A673 (cell line): ENCODE data around the gene PJA2. TPM values are rescaled to one million over a fixed set of nuclear protein-coding genes. Genes with fewer than 3 reads are reported as not detected.

Experiments used
- BruUV-seq: library from RNA; stranded (reverse); fragments of 400-500 nt; replicated peaks from 2 replicates; lab custom pipeline; 2021; lab: Mats Ljungman, UMichigan
- CTCF ChIA-PET: fragments of 300-600 bp; sonication (Branson Sonifier 250); formaldehyde crosslinking; loops from one replicate; lab custom pipeline; 2022; ENCODE audit warnings: antibody characterized with exemption; lab: Charles Lee
- POLR2A ChIA-PET: fragments of 300-600 bp; sonication (Branson Sonifier 250); formaldehyde crosslinking; loops from one replicate; lab custom pipeline; 2022; ENCODE audit warnings: antibody characterized with exemption; ENCODE audit not compliant: low non-redundant PET; lab: Charles Lee
- DNase-seq: peaks from one replicate; pipeline ENCODE4 v3.0.0-alpha.2; 2015; ENCODE audit warnings: low spot score
- H3K27ac ChIP-seq: fragments of 200-600 bp; sonication (generic); 2 replicates; pipeline ENCODE4 v1.5.1; 2016; ENCODE audit warnings: mixed run types, low read depth, mild to moderate bottlenecking, mixed read lengths, antibody characterized with exemption, low read length; ENCODE audit not compliant: poor library complexity, severe bottlenecking
- H3K27me3 ChIP-seq: fragments of 200-600 bp; sonication (generic); replicated peaks from 2 replicates; pipeline ENCODE4 v1.6.1; 2017; ENCODE audit warnings: mixed run types, low read depth, mild to moderate bottlenecking, mixed read lengths, antibody characterized with exemption, low read length; ENCODE audit not compliant: insufficient read depth, poor library complexity
- H3K36me3 ChIP-seq: fragments of 200-600 bp; sonication (generic); 2 replicates; pipeline ENCODE4 v1.6.1; 2016; ENCODE audit warnings: mixed run types, mild to moderate bottlenecking, mixed read lengths, antibody characterized with exemption, low read length; ENCODE audit not compliant: insufficient read depth, poor library complexity, severe bottlenecking
- H3K4me1 ChIP-seq: fragments of 200-600 bp; sonication (generic); 2 replicates; pipeline ENCODE4 v1.6.1; 2017; ENCODE audit warnings: mixed run types, mild to moderate bottlenecking, mixed read lengths, antibody characterized with exemption, low read length; ENCODE audit not compliant: insufficient read depth, poor library complexity, severe bottlenecking
- H3K4me3 ChIP-seq: fragments of 200-600 bp; sonication (generic); 2 replicates; pipeline ENCODE4 v1.5.1; 2016; ENCODE audit warnings: low read depth, mixed run types, mild to moderate bottlenecking, mixed read lengths, low read length; ENCODE audit not compliant: poor library complexity, severe bottlenecking
- H3K9me3 ChIP-seq: fragments of 200-600 bp; sonication (generic); 2 replicates; pipeline ENCODE4 v1.6.1; 2016; ENCODE audit warnings: mixed run types, low read depth, mild to moderate bottlenecking, mixed read lengths, antibody characterized with exemption, low read length; ENCODE audit not compliant: poor library complexity, severe bottlenecking
- EZH2 ChIP-seq: fragments of 200-600 bp; sonication (generic); IDR thresholded peaks from 2 replicates; pipeline ENCODE4 v1.6.1; 2017; ENCODE audit warnings: borderline replicate concordance, low read depth, mild to moderate bottlenecking, mixed read lengths, antibody characterized with exemption, low read length; ENCODE audit not compliant: poor library complexity, severe bottlenecking
- intact Hi-C: fragments of 100-400 bp; cut with micrococcal nuclease; formaldehyde crosslinking; loops from one replicate; pipeline ENCODE4 v1.10.0; 2022; ENCODE audit not compliant: unreplicated experiment
- total RNA-seq: library from RNA; stranded (reverse); gene quantifications from 2 replicates; pipeline ENCODE4 v1.2.3, GENCODE V29; 2021
- TF ChIP-seq, protein P1 (sequence below): fragments of 300-800, 200-600 bp; sonication (generic); conservative IDR thresholded peaks from 2 replicates; pipeline ENCODE4 v1.5.1; 2017; ENCODE audit warnings: low read depth, mild to moderate bottlenecking, antibody characterized with exemption, low read length, moderate library complexity, mixed read lengths

PJA2 gene
- total RNA-seq, 1 experiment from 2014 or later = 47.3 TPM

DNA sequence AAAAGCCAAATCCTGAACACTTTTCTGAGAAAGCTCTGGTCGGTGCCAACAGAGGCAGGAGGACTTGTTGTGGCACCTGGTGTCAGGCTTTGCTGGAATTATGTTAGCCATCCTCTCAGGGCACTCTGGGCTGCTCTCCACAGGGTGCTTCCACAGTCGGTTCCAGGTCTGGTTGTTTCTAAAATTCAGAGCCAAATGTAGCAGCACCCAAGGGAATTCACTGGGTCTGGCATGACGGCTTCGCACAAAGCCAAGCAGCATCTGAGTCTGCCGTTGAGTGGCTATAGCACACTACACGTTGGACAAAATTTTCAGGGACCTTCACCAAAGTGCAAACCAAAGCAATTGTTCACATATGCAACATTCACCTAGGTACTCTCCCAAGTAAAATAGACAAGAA, 110.2 kb downstream of the PJA2 start:
- H3K4me3 ChIP-seq = no peak overlapping the region
- no peak for TF ChIP-seq EZH2
- TF ChIP-seq, protein P1, sequence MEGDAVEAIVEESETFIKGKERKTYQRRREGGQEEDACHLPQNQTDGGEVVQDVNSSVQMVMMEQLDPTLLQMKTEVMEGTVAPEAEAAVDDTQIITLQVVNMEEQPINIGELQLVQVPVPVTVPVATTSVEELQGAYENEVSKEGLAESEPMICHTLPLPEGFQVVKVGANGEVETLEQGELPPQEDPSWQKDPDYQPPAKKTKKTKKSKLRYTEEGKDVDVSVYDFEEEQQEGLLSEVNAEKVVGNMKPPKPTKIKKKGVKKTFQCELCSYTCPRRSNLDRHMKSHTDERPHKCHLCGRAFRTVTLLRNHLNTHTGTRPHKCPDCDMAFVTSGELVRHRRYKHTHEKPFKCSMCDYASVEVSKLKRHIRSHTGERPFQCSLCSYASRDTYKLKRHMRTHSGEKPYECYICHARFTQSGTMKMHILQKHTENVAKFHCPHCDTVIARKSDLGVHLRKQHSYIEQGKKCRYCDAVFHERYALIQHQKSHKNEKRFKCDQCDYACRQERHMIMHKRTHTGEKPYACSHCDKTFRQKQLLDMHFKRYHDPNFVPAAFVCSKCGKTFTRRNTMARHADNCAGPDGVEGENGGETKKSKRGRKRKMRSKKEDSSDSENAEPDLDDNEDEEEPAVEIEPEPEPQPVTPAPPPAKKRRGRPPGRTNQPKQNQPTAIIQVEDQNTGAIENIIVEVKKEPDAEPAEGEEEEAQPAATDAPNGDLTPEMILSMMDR = no peak
- POLR2A ChIA-PET = interaction anchor here (0.6 kb wide), 1 partner anchor 210 kb away, joined by 4 read pairs; no protein-coding TSS in a partner anchor
- H3K4me1 ChIP-seq = peaks cover 11% of the 10 kb centered on the region
- BruUV-seq = no TSS peak
- H3K9me3 ChIP-seq = no peaks in the 10 kb centered on the region
- DNase-seq = peak; percentile 18
- no peaks in the 10 kb centered on the region for H3K27me3 ChIP-seq
- intact Hi-C loops = no loop called here
- no peak overlapping the region for H3K27ac ChIP-seq
- CTCF ChIA-PET = no interaction called here
- H3K36me3 ChIP-seq = no peaks in the 10 kb centered on the region

DNA sequence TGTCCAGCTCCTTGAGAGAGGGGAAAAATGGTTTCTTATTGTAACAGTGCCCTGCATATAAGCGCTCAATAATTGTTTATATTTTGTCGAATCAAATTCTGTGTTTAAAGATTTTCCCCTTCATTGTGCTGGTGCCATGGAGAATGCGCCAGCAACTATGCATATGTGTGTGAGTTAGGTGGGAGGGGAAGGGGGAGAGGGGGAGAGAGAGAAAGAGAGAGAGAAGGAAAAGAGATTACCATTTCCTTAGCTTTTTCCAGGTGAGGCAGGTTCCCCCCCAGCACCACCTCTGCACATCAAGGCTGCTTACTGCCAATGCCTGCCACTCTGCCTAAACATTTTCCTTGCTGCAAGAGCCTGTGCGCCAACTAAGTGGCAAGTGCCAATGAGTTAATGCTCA, 111.0 kb downstream of the PJA2 start:
- TF ChIP-seq, protein P1 = no peak
- TF ChIP-seq EZH2 = no peak
- Histone ChIP-seq H3K27ac (no peak overlapping the region), H3K36me3 (no peaks in the 10 kb centered on the region), H3K9me3 (no peaks in the 10 kb centered on the region), H3K4me3 (no peak overlapping the region), H3K4me1 (peaks cover 11% of the 10 kb centered on the region), H3K27me3 (no peaks in the 10 kb centered on the region)
- no peak for DNase-seq
- BruUV-seq = no TSS peak
- ChIA-PET POLR2A (interaction anchor here (0.6 kb wide), 1 partner anchor 209 kb away, joined by 4 read pairs; no protein-coding TSS in a partner anchor), CTCF (no interaction called here)
- intact Hi-C loops = no loop called here

DNA sequence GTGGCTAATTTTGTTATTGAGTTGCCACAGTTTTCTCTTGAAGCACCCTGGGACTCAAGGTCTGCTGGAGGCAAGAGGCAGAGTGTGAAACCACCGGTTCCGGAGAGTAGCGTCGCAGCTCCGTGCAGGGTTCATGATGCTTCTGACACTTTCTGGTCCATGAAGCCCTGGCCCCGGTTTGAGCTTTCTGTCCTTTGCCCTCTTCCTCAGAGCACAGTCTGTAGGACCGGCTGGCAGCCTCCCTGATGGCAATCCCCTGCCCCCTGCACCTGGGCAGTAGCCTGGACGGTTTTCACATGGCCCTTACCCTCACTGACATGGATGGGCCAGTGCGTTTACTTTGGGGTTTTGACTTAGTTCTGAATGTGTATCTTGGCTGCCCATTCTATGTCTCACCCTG, 111.9 kb downstream of the PJA2 start:
- H3K27me3 ChIP-seq = no peaks in the 10 kb centered on the region
- no peaks in the 10 kb centered on the region for H3K36me3 ChIP-seq
- no peak for DNase-seq
- ChIA-PET POLR2A (no interaction called here), CTCF (no interaction called here)
- BruUV-seq = no TSS peak
- H3K4me1 ChIP-seq = peaks cover 11% of the 10 kb centered on the region
- H3K4me3 ChIP-seq = no peak overlapping the region
- no peak for TF ChIP-seq EZH2
- TF ChIP-seq, protein P1 = no peak
- intact Hi-C loops = no loop called here
- no peak overlapping the region for H3K27ac ChIP-seq
- H3K9me3 ChIP-seq = no peaks in the 10 kb centered on the region
